Pulmonary artery endothelial cell (primary cell): ENCODE data around the gene CARMIL1. TPM values are rescaled to one million over a fixed set of nuclear protein-coding genes. Genes with fewer than 3 reads are reported as not detected.
A peak's percentile ranks its signal among the peaks of the same experiment; 100 is the strongest.

Experiments
- DNase-seq: peaks from one replicate; pipeline ENCODE4 v3.0.0-alpha.2; 2011; ENCODE audit warnings: low read depth, low spot score
- total RNA-seq: library from RNA; depleted of rRNA; stranded (reverse); fragments of >200 nt; gene quantifications from 2 replicates; pipeline ENCODE4 v1.2.3, GENCODE V29; 2014

CARMIL1 gene
- total RNA-seq, 1 donor from 2014 or later: 6.1 TPM

GRCh38 chr6:25642667-25643328 lies 363.6 kb downstream of the CARMIL1 start:
- DNase-seq: no peak

GRCh38 chr6:25645916-25646315 lies 366.7 kb downstream of the CARMIL1 start:
- DNase-seq: no peak

DNA sequence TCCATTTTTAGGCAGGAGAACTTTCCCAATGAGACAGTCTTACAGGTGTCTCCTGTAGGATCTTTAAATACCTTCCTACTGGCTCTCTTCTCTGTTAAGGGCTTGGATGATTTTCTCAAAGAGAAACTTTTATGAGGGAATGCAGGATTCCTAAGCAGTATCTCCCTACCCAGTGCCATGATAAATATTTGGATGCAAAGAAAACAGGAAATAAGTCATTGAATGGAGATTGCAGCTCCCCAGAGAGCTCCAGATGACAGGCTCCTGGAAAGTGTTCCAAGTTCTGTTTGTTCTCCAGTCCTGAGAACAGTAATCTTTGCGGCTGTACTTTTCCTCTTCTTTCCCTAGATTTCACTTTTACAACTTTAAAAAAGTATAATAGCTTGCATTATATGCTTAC lies 370.4 kb downstream of the CARMIL1 start:
- no peak for DNase-seq

GRCh38 chr6:25652007-25652515 lies 372.9 kb downstream of the CARMIL1 start, which contains the start of gene SCGN:
Gene SCGN (plus strand): TSS chr6:25652215. CDS start chr6:25652404, 189 bp downstream.
- peak; percentile 13 for DNase-seq

DNA sequence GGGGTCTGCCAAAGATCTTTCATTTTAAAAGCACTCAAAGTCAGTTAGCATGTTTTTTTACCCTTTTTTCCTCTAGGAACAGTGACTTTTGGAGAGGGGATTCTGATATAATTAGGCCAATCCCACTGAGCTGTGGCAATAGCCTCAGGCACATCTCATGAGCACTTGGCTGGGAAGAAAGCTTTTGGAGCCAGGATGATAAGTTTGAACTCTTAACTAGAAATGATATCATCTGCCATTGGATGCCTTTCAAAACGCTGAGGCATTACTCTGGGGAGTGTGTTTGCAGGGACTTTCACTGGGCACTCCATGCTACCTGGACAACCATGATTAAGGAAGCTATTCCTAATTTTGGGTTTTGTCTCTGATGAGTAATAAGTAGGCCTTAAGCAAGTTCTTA lies 376.5 kb downstream of the CARMIL1 start:
- DNase-seq: no peak

- DNase-seq: no peak
Measured at GRCh38 chr6:25659633-25660368, 380.6 kb downstream of the CARMIL1 start.

DNA sequence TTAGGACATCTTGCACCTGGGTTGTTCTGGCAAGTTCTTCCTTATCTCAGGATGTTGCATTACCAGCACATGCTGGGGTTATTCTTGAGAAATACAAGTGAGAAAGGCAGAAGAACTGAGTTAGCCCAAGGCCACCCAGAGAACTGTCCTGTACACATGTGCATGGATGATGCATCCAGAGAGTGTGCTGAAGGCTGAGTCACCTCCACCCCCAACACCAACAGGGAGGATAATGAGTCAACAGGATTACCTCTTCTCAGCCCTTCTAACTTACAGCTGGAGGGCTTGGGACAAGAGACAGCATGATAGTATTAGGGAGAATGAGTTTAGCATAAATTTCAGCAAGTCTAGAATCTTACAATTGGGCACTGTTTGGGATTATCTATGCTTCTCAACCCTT lies 381.3 kb downstream of the CARMIL1 start:
- DNase-seq: no peak

GRCh38 chr6:25661129-25661779 lies 382.1 kb downstream of the CARMIL1 start:
- DNase-seq: no peak

- DNase-seq: no peak
Measured at GRCh38 chr6:25665455-25665854, 386.3 kb downstream of the CARMIL1 start.

GRCh38 chr6:25669413-25669812 lies 390.2 kb downstream of the CARMIL1 start:
- no peak for DNase-seq
